Anterior cingulate cortex (tissue), 58 donors: ENCODE results near the gene TAS2R46.
"Not testable (repeated sequence)": the region's sequence is repeated elsewhere in the genome, so short reads cannot be mapped to it uniquely, and the experiment has no call there.

ENCODE experiments used
- DNase-seq, 58 donors: peaks; one replicate each; lab custom pipeline; 2025; lab: John Stamatoyannopoulos, UW

TAS2R46 gene

DNA sequence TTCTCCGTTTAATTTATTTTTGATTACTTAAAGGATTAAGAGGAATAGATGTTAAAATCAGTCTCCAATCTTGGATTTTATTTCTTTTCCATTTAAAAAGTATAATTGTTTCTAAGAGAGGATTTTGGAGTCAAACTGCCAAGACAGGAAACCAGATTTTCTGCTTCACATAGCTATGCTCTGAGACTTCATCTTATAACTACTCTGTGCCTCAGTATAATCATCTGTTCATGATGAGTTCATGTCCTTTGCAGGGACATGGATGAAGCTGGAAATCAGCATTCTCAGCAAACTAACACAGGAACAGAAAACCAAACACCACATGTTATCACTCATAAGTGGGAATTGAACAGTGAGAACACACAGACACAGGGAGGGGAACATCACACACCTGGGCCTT lies 21.9 kb downstream of the TAS2R46 start:
- no peak for DNase-seq

DNA sequence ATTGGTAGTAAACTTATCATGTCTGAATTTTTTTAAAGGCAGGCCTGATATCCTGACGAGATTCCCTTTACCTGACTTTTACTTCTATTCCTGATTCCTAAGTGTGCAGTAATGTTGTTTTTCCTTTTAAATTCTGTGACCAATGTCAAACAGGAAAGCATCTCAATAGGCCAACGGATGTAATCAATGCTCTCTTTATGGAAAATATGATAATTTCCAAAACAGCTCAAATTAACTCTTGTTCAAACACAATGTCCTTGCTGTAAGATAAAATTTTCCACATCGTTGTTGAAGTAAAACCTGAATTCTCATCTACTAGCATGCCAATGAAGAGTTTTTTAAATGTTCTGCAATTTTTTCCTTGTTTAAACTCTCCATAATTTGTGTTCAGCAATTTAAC lies 22.9 kb downstream of the TAS2R46 start:
- DNase-seq = no peak

DNA sequence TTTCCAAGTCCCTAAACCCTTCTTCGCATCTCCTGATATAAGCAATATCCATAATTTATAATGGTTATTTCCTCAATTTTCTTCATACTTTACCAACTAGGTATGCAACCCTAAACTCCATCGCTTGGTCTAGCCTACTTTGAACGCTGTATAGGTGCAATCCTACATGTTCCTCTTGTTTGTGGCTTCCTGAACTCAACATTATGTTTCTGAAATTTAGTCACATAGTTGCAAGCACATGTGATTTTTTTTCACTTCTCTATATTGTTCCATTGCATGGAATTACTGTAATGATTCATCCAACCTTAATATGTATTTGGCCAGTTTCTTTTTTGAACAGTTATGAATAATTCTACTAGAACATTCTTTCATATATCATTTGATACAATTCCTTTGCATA lies 28.1 kb downstream of the TAS2R46 start:
- DNase-seq = not testable (repeated sequence)

DNA sequence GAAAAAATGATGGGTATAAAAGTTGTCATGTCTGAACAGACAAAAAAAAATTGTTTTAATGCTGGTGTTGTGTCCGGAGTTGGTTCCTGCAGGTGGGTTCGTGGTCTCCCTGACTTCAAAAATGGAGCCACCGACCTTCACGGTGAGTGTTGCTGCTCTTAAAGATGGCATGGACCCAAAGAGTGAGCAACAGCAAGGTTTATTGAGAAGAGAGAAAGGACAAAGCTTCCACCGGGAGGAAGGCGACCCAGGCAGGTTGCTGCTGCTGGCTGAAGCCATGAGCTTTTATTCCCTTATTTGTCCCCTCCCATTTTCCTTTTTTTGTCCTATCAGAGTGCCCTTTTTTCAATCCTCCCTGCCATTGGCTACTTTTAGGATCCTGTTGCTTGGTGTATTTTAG lies 30.8 kb downstream of the TAS2R46 start, which contains the start of gene TAS2R31:
Gene TAS2R31, minus strand, starts transcription at position 101 of the 400 bp plus-strand sequence. Its CDS starts 72 bp downstream, at position 29.
- DNase-seq = no peak

DNA sequence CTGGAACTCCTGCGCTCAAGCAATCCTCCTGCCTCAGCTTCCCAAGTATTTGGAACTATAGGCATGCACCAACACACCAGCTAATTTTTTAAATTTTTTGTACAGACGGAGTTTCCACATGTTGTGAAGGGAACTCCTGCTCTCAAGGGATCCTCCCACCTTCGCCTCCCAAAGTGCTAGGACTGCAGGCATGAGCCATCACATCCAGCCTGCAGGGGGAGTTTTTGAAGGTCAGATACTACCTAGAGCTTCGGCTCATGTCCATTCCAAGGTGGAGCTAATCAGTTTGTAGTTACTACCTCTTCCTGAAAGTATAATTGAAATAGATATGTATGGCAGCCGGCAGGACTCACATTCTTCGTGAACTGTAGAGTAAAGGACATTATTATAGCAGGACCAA lies 36.0 kb downstream of the TAS2R46 start:
- no peak for DNase-seq

DNA sequence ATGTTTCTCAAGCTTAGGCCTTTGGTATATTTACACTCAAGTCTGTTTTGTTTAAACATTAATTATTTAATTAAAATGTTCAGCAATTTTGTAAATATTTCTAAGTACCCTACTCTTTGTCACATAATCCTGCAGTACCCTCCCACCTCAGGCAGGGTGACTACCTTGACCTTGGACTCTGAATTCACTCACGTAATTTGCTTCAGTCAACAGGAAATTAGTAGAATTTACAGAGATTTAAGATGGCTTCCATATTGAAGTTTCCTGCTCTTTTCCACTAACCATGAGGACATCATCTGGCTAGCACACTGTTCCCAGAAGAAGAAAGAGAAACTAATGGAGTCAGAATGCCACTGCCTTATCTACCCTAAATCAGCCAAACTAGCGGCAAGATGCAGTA lies 38.7 kb downstream of the TAS2R46 start:
- no peak for DNase-seq

DNA sequence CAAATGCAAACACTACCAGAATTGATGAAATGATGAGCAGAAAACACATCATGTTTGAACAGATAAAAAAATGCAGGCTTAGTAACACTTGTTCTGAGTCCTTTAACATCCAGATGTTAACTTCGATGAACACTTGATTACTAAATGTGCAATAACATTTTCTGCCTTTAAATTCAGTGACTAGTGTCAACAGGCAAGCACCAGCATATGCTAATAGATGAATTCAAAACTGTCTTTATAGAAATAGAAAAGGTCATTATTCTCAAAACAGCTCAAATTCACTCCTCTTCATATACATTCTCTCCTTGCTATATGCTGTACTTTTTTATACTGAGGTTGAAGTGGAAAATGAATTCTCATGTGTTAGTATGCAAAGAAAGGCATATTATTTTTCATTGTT lies 39.6 kb downstream of the TAS2R46 start, which contains the start of gene TAS2R19:
Gene TAS2R19, minus strand, starts transcription at position 101 of the 400 bp plus-strand sequence. Its CDS starts 49 bp downstream, at position 52.
- DNase-seq = no peak

DNA sequence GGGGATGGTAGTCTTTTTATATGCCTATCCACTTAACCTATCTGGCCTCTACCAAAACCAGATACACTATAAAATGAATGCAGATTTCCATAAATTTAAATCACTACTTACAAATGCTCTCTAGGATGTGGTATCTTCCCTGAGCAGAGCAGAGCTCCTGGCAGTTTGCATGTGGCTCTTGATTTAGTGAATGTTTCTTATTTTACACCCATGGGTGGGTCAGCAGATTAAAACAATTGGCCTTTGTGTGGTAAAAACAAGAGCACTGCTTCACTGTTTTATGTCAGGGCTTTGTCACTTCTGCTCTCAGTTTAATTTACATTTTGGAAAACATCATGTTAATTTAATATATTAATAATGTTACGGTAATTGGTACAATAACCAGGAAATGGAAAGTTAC lies 45.2 kb downstream of the TAS2R46 start:
- peak in 10 of 58 donors; percentile 2 to 77 (median 22) for DNase-seq

DNA sequence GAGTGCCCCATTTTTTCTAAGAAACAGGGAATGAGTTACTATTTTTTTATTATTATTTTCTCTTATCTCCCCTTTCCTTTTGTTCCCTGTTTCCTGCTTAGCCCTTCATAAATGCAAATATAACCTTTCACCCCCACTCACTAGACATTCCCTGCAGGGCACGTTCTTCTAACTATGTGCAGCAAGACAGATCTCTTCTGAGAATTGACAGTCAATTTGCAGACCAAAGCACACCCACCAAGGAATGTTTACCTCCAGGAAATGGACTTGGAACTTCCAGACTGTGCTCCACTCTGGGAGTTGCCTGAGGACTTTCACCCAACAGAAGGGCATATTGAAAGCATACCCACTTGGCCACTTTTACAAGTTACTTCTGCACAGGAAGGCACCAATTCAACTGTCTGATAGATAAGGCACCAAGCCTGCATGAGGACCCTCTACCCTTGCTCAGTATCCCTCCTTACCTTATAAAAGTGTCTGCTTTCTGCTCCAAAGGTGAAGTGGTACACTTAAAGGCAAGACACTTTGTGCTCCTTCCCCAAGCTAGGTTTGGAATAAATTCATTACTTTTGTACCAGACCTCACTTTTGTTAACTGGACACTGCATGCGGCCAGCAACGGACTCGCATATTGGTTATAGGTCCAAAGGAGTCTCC lies 46.2 kb downstream of the TAS2R46 start:
- DNase-seq = no peak

DNA sequence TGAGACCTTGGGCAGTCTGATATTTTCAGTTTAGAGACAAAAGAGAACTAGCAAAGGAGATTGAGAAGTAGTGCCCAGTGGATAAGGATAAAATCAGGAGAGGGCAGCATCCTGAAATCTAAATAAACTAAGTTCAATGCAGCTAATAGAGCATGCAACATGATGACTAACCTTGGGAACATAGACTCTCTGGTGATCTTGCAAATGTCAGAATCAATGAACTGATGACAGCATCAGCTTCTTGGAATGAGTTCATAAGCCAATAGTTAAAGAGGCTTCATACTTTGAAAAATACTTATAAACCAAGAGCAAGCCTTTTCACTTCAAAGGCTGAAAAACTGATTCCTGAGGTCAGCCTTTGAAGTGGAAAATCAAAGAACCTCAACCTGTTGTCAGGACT lies 47.9 kb downstream of the TAS2R46 start:
- DNase-seq = no peak
